HEK293 (cell line): Measurements from ENCODE around the gene LHFPL4.
"Not testable (repeated sequence)": the region's sequence is repeated elsewhere in the genome, so short reads cannot be mapped to it uniquely, and the experiment has no call there.

Experiments
- CTCF ChIA-PET: fragments of 350-600 bp; formaldehyde crosslinking; extraction: SDS; loops from one replicate; lab custom pipeline; 2021; ENCODE audit warnings: antibody characterized with exemption; lab: Yijun Ruan, JAX
- POLR2A ChIA-PET: fragments of 300-600 bp; formaldehyde crosslinking; extraction: SDS; loops from one replicate; lab custom pipeline; 2020; ENCODE audit warnings: antibody characterized with exemption, inconsistent platforms; lab: Yijun Ruan, JAX
- H3K27ac ChIP-seq: fragments of 200-500 bp; sonication (Bioruptor generic); 2 replicates; pipeline ENCODE4 v1.5.1; 2014; ENCODE audit warnings: low read depth, low read length, control low read depth, inconsistent platforms; ENCODE audit errors: extremely low read depth
- H3K36me3 ChIP-seq, 2 experiments: fragments of 200-500 bp in 1 of 2; sonication (Bioruptor generic) in 1 of 2; 1 replicate in 1 of 2; 2 replicates in 1 of 2; pipeline ENCODE4 v1.5.1; 2014 to 2017; ENCODE audit warnings: inconsistent platforms in 2 of 2, low read length in 2 of 2; ENCODE audit not compliant: control insufficient read depth in 2 of 2, insufficient read depth in 1 of 2
- H3K4me1 ChIP-seq: fragments of 200-500 bp; sonication (Bioruptor generic); 2 replicates; pipeline ENCODE4 v1.5.1; 2014; ENCODE audit warnings: mild to moderate bottlenecking, low read length, inconsistent platforms; ENCODE audit not compliant: control insufficient read depth, insufficient read depth
- H3K4me3 ChIP-seq: 2 replicates; pipeline ENCODE4 v1.5.1; 2011; ENCODE audit warnings: low read depth, mild to moderate bottlenecking, control low read depth, low read length, moderate library complexity
- H3K9me3 ChIP-seq: fragments of 200-500 bp; sonication (Bioruptor generic); 2 replicates; pipeline ENCODE4 v1.5.1; 2014; ENCODE audit warnings: low read depth, low read length, inconsistent platforms; ENCODE audit not compliant: control insufficient read depth, insufficient read depth
- ATF2 ChIP-seq: fragments of 450-650 bp; formaldehyde crosslinking; IDR thresholded peaks from 2 replicates; pipeline ENCODE4 v1.5.1; 2016; ENCODE audit warnings: missing biosample characterization, missing genetic modification characterization, low read depth
- IKZF3 ChIP-seq: fragments of 450-650 bp; IDR thresholded peaks from 2 replicates; pipeline ENCODE4 v1.5.0; 2018; ENCODE audit warnings: missing biosample characterization, mild to moderate bottlenecking, missing genetic modification characterization, moderate library complexity
- PRDM6 ChIP-seq: fragments of 450-650 bp; formaldehyde crosslinking; IDR thresholded peaks from 2 replicates; pipeline ENCODE4 v1.5.1; 2017; ENCODE audit warnings: missing biosample characterization, missing genetic modification characterization
- ZNF146 ChIP-seq: fragments of 450-650 bp; formaldehyde crosslinking; IDR thresholded peaks from 2 replicates; pipeline ENCODE4 v1.5.1; 2016; ENCODE audit warnings: missing biosample characterization, missing genetic modification characterization
- ZNF239 ChIP-seq: fragments of 450-650 bp; formaldehyde crosslinking; IDR thresholded peaks from 2 replicates; pipeline ENCODE4 v1.5.1; 2016; ENCODE audit warnings: missing biosample characterization, missing genetic modification characterization
- ZNF324 ChIP-seq: fragments of 450-650 bp; formaldehyde crosslinking; IDR thresholded peaks from 2 replicates; pipeline ENCODE4 v1.5.1; 2016; ENCODE audit warnings: missing biosample characterization, missing genetic modification characterization
- ZNF335 ChIP-seq: fragments of 450-650 bp; formaldehyde crosslinking; conservative IDR thresholded peaks from 2 replicates; pipeline ENCODE4 v1.5.1; 2016; ENCODE audit warnings: missing biosample characterization, missing genetic modification characterization
- ZNF366 ChIP-seq: fragments of 450-650 bp; formaldehyde crosslinking; conservative IDR thresholded peaks from 2 replicates; pipeline ENCODE4 v1.5.1; 2016; ENCODE audit warnings: missing biosample characterization, missing genetic modification characterization
- ZNF560 ChIP-seq: fragments of 450-650 bp; formaldehyde crosslinking; IDR thresholded peaks from 2 replicates; pipeline ENCODE4 v1.5.1; 2017; ENCODE audit warnings: missing biosample characterization, missing genetic modification characterization, borderline replicate concordance
- TF ChIP-seq, protein P1 (sequence below): fragments of 450-650 bp; formaldehyde crosslinking; IDR thresholded peaks from 2 replicates; pipeline ENCODE4 v1.5.1; 2016; ENCODE audit warnings: missing biosample characterization, missing genetic modification characterization
- TF ChIP-seq, protein P2 (sequence below): fragments of 450-650 bp; formaldehyde crosslinking; IDR thresholded peaks from 2 replicates; pipeline ENCODE4 v1.5.1; 2016; ENCODE audit warnings: missing biosample characterization, missing genetic modification characterization
- TF ChIP-seq, protein P3 (sequence below): fragments of 450-650 bp; formaldehyde crosslinking; conservative IDR thresholded peaks from 2 replicates; pipeline ENCODE4 v1.5.1; 2016; ENCODE audit warnings: low read depth, missing biosample characterization, missing genetic modification characterization

LHFPL4 gene

GRCh38 chr3:9602620-9603019 is 49.0 kb upstream of the LHFPL4 start (continued):
- no peak for TF ChIP-seq ZNF239 (tag by site-specific recombination)
- TF ChIP-seq IKZF3, result no peak

GRCh38 chr3:9601006-9601581 is 47.5 kb upstream of the LHFPL4 start:
- H3K36me3 ChIP-seq, POLR2A ChIA-PET, H3K4me3 ChIP-seq, H3K9me3 ChIP-seq, H3K4me1 ChIP-seq, H3K27ac ChIP-seq: not testable (repeated sequence)
- CTCF ChIA-PET, result interaction anchor here (0.6 kb wide), 1 partner anchor 414 kb away, joined by 3 read pairs; no protein-coding TSS in a partner anchor

DNA sequence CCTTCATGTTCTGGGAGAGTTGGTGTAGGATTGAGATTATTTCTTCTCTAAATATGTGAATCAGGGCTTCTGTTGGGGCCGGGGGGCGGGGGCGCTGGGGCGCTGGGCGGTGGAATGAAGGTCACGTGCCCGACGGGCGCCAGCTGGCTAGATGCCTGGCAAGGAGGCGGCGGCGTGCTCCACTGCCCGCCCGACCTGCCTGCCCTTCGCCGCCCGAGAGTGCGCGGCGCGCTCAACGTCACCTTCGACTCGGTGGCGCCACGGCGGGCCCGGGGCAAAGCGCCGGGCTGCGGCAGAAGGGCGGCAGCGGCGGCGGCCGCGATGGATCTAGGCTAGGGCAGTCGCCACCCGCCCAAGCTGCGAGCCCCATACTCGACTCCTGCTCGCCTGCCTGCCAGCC is 47.0 kb upstream of the LHFPL4 start:
- Histone ChIP-seq H3K4me3 (no peak overlapping the region), H3K27ac (no peak overlapping the region), H3K9me3 (no peaks in the 10 kb centered on the region), H3K36me3 (no peaks in the 10 kb centered on the region), H3K4me1 (no peaks in the 10 kb centered on the region)
- POLR2A ChIA-PET, result no interaction called here
- CTCF ChIA-PET, result no interaction called here
- TF ChIP-seq ZNF335 (tag by site-specific recombination) (no peak), ZNF560 (tag by site-specific recombination) (no peak), PRDM6 (no peak), ZNF366 (no peak), ZNF324 (tag by site-specific recombination) (no peak), ATF2 (tag by site-specific recombination) (no peak), ZNF146 (tag by site-specific recombination) (no peak)
- TF ChIP-seq, protein P1, sequence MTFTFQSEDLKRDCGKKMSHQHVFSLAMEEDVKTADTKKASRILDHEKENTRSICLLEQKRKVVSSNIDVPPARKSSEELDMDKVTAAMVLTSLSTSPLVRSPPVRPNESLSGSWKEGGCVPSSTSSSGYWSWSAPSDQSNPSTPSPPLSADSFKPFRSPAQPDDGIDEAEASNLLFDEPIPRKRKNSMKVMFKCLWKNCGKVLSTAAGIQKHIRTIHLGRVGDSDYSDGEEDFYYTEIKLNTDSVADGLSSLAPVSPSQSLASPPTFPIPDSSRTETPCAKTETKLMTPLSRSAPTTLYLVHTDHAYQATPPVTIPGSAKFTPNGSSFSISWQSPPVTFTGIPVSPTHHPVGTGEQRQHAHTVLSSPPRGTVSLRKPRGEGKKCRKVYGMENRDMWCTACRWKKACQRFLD (tag by site-specific recombination), result no peak
- TF ChIP-seq, protein P2, sequence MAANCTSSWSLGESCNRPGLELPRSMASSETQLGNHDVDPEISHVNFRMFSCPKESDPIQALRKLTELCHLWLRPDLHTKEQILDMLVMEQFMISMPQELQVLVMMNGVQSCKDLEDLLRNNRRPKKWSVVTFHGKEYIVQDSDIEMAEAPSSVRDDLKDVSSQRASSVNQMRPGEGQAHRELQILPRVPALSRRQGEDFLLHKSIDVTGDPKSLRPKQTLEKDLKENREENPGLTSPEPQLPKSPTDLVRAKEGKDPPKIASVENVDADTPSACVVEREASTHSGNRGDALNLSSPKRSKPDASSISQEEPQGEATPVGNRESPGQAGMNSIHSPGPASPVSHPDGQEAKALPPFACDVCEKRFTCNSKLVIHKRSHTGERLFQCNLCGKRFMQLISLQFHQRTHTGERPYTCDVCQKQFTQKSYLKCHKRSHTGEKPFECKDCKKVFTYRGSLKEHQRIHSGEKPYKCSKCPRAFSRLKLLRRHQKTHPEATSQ (tag by site-specific recombination), result no peak
- TF ChIP-seq, protein P3, sequence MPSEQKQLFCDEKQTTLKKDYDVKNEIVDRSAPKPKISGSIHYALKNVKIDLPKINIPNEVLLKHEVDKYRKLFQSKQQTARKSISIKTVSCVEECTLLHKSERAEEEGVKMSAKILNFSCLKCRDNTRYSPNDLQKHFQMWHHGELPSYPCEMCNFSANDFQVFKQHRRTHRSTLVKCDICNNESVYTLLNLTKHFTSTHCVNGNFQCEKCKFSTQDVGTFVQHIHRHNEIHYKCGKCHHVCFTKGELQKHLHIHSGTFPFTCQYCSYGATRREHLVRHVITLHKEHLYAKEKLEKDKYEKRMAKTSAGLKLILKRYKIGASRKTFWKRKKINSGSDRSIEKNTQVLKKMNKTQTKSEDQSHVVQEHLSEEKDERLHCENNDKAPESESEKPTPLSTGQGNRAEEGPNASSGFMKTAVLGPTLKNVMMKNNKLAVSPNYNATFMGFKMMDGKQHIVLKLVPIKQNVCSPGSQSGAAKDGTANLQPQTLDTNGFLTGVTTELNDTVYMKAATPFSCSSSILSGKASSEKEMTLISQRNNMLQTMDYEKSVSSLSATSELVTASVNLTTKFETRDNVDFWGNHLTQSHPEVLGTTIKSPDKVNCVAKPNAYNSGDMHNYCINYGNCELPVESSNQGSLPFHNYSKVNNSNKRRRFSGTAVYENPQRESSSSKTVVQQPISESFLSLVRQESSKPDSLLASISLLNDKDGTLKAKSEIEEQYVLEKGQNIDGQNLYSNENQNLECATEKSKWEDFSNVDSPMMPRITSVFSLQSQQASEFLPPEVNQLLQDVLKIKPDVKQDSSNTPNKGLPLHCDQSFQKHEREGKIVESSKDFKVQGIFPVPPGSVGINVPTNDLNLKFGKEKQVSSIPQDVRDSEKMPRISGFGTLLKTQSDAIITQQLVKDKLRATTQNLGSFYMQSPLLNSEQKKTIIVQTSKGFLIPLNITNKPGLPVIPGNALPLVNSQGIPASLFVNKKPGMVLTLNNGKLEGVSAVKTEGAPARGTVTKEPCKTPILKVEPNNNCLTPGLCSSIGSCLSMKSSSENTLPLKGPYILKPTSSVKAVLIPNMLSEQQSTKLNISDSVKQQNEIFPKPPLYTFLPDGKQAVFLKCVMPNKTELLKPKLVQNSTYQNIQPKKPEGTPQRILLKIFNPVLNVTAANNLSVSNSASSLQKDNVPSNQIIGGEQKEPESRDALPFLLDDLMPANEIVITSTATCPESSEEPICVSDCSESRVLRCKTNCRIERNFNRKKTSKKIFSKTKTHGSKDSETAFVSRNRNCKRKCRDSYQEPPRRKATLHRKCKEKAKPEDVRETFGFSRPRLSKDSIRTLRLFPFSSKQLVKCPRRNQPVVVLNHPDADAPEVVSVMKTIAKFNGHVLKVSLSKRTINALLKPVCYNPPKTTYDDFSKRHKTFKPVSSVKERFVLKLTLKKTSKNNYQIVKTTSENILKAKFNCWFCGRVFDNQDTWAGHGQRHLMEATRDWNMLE (tag by site-specific recombination), result no peak
